GM19351 (cell line): Measurements from ENCODE around the gene PCDHB16.
"Not testable (repeated sequence)": the region's sequence is repeated elsewhere in the genome, so short reads cannot be mapped to it uniquely, and the experiment has no call there.

Experiments
- ATAC-seq: cut with Tn5 transposase; IDR thresholded peaks from one replicate; pipeline ENCODE4 v1.9.1; 2021; ENCODE audit warnings: mild to moderate bottlenecking, moderate library complexity; ENCODE audit not compliant: unreplicated experiment

The PCDHB16 gene

DNA sequence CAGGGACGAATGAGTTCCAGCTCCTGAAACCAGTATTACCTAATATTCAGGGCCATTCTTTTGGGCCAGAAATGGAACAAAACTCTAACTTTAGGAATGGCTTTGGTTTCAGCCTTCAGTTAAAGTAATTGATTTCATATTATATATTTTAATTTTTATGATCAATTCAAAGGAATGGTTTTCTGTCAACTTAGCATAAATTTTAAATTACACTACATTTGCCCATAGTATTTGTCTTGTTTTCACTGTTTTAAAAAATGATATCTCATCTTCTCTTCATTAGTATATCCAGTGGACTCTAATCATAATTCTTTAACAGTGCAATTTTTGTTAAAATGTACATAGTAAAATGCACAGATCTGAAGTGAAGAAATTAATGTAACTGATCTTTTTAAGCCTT, 1.9 kb upstream of the PCDHB16 start:
- ATAC-seq = no peak

DNA sequence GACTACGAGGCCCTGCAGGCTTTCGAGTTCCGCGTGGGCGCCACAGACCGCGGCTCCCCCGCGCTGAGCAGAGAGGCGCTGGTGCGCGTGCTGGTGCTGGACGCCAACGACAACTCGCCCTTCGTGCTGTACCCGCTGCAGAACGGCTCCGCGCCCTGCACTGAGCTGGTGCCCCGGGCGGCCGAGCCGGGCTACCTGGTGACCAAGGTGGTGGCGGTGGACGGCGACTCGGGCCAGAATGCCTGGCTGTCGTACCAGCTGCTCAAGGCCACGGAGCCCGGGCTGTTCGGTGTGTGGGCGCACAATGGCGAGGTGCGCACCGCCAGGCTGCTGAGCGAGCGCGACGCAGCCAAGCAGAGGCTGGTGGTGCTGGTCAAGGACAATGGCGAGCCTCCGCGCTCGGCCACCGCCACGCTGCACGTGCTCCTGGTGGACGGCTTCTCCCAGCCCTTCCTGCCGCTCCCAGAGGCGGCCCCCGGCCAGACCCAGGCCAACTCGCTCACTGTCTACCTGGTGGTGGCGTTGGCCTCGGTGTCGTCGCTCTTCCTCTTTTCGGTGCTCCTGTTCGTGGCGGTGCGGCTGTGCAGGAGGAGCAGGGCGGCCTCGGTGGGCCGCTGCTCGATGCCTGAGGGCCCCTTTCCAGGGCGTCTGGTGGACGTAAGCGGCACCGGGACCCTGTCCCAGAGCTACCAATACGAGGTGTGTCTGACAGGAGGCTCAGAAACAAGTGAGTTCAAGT, 2.1 kb downstream of the PCDHB16 start:
- ATAC-seq = not testable (repeated sequence)

DNA sequence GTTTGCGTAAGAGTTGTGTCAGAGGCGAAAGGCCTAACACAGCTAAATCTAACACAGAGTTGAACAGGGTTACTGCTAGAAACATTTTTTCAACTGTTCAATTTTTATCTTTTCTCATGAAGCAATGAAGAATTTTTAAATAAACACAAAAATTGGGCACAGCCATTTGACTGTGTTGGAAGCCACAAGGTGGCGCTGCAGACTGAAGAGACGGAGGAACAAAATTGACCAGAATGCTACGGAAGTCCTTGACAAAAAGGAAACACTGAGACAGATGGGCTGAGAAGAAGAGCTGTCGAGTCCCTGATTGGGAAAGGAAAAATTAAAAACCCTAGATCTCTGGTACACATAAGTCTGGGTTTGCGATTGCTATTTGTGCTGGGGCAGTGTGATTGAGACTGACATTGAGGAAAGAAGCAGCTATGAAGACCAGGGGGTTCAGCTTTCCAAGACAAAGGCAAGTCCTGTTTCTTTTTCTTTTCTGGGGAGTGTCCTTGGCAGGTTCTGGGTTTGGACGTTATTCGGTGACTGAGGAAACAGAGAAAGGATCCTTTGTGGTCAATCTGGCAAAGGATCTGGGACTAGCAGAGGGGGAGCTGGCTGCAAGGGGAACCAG, 4.8 kb downstream of the PCDHB16 start, which contains the start of gene PCDHB9:
Gene PCDHB9 (plus strand): TSS at position 265 of the 616 bp plus-strand sequence. CDS start 158 bp downstream, at position 423.
- ATAC-seq = no peak

DNA sequence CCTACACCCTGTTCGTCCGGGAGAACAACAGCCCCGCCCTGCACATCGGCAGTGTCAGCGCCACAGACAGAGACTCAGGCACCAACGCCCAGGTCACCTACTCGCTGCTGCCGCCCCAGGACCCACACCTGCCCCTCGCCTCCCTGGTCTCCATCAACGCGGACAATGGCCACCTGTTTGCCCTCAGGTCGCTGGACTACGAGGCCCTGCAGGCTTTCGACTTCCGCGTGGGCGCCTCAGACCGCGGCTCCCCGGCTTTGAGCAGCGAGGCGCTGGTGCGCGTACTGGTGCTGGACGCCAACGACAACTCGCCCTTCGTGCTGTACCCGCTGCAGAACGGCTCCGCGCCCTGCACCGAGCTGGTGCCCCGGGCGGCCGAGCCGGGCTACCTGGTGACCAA, 6.5 kb downstream of the PCDHB16 start:
- not testable (repeated sequence) for ATAC-seq

DNA sequence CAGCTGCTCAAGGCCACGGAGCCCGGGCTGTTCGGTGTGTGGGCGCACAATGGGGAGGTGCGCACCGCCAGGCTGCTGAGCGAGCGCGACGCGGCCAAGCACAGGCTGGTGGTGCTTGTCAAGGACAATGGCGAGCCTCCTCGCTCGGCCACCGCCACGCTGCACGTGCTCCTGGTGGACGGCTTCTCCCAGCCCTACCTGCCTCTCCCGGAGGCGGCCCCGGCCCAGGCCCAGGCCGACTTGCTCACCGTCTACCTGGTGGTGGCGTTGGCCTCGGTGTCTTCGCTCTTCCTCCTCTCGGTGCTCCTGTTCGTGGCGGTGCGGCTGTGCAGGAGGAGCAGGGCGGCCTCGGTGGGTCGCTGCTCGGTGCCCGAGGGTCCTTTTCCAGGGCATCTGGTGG, 6.9 kb downstream of the PCDHB16 start:
- ATAC-seq = not testable (repeated sequence)

DNA sequence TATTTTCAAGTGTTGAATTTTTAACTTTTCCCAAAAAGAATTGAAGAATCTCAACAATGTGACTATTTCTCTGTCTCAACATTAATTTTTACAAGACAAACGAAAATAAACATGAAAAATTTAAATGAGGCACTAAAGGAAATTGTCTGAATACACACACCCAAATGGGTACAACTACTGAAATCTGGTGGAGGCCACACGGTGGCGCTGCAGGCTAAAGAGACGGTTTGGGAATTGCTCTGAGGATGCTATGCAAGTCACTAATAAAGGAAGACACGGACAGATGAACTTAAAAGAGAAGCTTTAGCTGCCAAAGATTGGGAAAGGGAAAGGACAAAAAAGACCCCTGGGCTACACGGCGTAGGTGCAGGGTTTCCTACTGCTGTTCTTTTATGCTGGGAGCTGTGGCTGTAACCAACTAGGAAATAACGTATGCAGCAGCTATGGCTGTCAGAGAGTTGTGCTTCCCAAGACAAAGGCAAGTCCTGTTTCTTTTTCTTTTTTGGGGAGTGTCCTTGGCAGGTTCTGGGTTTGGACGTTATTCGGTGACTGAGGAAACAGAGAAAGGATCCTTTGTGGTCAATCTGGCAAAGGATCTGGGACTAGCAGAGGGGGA, 10.0 kb downstream of the PCDHB16 start, which contains the start of gene PCDHB10:
Gene PCDHB10 (plus strand): TSS at position 244 of the 616 bp plus-strand sequence. CDS start 200 bp downstream, at position 444.
- ATAC-seq = no peak

DNA sequence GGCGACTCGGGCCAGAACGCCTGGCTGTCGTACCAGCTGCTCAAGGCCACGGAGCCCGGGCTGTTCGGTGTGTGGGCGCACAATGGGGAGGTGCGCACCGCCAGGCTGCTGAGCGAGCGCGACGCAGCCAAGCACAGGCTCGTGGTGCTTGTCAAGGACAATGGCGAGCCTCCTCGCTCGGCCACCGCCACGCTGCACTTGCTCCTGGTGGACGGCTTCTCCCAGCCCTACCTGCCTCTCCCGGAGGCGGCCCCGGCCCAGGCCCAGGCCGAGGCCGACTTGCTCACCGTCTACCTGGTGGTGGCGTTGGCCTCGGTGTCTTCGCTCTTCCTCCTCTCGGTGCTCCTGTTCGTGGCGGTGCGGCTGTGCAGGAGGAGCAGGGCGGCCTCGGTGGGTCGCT, 12.1 kb downstream of the PCDHB16 start:
- ATAC-seq = not testable (repeated sequence)

DNA sequence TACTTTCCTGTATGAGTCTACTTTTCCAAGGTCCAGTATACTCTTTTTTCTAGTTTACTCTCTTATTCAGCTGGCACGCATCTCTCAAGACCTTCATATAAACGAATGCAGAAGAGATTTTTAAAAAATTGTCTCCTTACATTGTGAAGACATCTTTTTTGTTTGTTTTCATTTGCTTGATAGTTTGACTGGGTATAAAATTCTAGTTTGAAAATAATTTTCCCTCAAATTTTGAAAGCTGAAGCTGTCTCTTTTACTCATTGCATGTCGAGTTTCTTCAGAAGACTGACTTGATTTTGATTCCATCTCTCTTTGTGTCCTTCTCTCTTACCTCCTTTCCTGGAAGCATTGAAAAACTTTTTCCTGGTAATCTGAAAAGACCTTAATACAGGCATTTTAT, 14.2 kb downstream of the PCDHB16 start:
- no peak for ATAC-seq

DNA sequence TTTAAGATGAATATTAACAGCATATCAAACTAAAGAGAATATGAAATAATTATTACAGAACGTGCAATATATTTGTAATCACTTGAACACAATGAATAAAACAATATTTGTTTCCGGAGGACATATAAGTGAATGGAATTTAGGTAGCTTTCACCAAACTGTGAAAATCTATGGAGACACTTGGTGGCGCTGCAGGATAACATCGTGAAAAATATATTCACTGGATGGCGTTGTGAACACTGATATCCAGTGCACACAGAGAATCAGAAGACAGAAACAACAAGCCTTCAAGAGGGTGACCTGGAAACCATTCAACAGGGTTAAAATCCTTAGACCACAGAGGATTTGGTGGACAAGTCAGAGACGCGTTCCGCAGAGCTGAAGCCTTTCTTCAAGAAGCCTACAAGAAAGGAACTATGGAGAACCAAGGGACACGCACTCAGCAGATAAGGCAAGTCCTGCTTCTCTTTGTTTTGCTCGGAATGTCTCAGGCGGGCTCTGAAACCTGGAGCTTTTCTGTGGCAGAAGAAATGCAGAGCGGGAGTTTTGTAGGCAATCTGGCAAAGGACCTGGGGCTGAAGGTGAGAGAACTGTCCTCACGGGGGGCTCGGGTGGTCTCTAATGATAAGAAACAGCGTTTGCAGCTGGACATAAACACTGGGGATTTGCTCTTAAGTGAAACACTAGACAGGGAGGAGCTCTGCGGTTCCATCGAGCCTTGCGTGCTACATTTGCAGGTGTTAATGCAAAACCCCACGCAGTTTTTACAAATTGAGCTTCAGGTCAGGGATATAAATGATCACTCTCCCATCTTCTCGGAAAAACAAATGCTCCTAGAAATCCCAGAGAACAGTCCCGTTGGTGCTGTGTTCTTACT, 17.4 kb downstream of the PCDHB16 start, which contains the start of gene PCDHB11:
Gene PCDHB11 (plus strand): TSS at position 269 of the 877 bp plus-strand sequence. CDS start 148 bp downstream, at position 417.
- ATAC-seq = no peak

DNA sequence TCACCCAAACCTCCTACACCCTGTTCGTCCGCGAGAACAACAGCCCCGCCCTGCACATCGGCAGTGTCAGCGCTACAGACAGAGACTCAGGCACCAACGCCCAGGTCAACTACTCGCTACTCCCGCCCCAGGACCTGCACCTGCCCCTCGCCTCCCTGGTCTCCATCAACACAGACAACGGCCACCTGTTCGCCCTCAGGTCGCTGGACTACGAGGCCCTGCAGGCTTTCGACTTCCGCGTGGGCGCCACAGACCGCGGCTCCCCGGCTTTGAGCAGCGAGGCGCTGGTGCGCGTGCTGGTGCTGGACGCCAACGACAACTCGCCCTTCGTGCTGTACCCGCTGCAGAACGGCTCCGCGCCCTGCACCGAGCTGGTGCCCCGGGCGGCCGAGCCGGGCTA, 18.9 kb downstream of the PCDHB16 start:
- not testable (repeated sequence) for ATAC-seq

DNA sequence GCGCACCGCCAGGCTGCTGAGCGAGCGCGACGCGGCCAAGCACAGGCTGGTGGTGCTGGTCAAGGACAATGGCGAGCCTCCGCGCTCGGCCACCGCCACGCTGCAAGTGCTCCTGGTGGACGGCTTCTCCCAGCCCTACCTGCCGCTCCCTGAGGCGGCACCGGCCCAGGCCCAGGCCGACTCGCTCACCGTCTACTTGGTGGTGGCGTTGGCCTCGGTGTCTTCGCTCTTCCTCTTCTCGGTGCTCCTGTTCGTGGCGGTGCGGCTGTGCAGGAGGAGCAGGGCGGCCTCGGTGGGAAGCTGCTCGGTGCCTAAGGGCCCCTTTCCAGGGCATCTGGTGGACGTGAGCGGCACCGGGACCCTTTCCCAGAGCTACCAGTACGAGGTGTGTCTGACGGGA, 19.5 kb downstream of the PCDHB16 start:
- ATAC-seq = not testable (repeated sequence)

DNA sequence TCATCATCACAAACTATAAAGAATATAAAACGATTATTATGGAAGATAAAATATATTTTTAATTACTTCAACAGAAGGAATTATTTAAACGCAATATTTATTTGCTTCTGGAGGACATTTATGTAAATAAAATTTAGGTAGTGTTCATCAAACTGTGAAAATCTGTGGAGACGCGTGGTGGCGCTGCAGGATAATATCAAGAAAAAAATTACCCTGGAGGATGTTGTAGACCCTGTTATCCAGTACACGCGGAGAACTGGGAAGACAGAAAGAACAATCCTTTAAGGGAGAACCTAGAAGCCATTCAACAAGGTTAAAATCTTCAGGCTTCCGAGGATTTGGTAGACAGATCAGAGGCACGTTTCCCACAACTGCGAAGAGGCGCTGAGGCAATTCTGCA, 26.3 kb downstream of the PCDHB16 start, which contains the start of gene PCDHB12:
Gene PCDHB12 (plus strand): TSS at position 242 of the 400 bp plus-strand sequence. CDS start 189 bp downstream, outside the sequence.
- ATAC-seq = no peak

DNA sequence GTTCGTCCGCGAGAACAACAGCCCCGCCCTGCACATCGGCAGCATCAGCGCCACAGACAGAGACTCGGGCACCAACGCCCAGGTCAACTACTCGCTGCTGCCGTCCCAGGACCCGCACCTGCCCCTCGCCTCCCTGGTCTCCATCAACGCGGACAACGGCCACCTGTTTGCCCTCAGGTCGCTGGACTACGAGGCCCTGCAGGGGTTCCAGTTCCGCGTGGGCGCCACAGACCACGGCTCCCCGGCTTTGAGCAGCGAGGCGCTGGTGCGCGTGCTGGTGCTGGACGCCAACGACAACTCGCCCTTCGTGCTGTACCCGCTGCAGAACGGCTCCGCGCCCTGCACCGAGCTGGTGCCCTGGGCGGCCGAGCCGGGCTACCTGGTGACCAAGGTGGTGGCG, 28.1 kb downstream of the PCDHB16 start:
- ATAC-seq = not testable (repeated sequence)

DNA sequence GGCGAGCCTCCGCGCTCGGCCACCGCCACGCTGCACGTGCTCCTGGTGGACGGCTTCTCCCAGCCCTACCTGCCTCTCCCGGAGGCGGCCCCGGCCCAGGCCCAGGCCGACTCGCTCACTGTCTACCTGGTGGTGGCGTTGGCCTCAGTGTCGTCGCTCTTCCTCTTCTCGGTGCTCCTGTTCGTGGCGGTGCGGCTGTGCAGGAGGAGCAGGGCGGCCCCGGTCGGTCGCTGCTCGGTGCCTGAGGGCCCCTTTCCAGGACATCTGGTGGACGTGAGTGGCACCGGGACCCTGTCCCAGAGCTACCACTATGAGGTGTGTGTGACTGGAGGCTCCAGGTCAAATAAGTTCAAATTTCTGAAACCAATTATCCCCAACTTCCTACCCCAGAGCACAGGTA, 28.7 kb downstream of the PCDHB16 start:
- ATAC-seq = not testable (repeated sequence)

DNA sequence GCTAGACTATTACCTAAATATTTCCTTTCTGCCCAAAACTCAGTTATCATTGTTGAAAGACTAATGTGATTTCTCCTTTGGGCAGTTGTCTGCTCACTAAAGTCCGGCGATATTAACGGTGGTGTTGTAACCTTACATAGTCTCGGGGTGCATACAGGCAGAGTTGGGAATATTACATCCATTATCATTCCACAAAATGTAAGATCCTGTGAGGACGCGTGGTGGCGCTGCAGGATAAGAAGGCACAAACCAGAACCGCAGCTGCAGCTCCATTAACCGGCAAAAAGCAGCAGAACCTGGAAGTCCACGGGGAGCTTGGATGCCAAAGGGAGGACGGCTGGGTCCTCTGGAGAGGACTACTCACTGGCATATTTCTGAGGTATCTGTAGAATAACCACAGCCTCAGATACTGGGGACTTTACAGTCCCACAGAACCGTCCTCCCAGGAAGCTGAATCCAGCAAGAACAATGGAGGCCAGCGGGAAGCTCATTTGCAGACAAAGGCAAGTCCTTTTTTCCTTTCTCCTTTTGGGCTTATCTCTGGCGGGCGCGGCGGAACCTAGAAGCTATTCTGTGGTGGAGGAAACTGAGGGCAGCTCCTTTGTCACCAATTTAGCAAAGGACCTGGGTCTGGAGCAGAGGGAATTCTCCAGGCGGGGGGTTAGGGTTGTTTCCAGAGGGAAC, 31.6 kb downstream of the PCDHB16 start, which contains the start of gene PCDHB13:
Gene PCDHB13 (plus strand): TSS at position 264 of the 684 bp plus-strand sequence. CDS start 205 bp downstream, at position 469.
- ATAC-seq = not testable (repeated sequence)

DNA sequence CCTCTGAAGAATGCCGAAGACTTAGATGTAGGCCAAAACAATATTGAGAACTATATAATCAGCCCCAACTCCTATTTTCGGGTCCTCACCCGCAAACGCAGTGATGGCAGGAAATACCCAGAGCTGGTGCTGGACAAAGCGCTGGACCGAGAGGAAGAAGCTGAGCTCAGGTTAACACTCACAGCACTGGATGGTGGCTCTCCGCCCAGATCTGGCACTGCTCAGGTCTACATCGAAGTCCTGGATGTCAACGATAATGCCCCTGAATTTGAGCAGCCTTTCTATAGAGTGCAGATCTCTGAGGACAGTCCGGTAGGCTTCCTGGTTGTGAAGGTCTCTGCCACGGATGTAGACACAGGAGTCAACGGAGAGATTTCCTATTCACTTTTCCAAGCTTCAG, 32.4 kb downstream of the PCDHB16 start:
- not testable (repeated sequence) for ATAC-seq

DNA sequence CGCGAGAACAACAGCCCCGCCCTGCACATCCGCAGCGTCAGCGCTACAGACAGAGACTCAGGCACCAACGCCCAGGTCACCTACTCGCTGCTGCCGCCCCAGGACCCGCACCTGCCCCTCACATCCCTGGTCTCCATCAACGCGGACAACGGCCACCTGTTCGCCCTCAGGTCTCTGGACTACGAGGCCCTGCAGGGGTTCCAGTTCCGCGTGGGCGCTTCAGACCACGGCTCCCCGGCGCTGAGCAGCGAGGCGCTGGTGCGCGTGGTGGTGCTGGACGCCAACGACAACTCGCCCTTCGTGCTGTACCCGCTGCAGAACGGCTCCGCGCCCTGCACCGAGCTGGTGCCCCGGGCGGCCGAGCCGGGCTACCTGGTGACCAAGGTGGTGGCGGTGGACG, 33.3 kb downstream of the PCDHB16 start:
- not testable (repeated sequence) for ATAC-seq

DNA sequence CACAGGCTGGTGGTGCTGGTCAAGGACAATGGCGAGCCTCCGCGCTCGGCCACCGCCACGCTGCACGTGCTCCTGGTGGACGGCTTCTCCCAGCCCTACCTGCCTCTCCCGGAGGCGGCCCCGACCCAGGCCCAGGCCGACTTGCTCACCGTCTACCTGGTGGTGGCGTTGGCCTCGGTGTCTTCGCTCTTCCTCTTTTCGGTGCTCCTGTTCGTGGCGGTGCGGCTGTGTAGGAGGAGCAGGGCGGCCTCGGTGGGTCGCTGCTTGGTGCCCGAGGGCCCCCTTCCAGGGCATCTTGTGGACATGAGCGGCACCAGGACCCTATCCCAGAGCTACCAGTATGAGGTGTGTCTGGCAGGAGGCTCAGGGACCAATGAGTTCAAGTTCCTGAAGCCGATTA, 33.8 kb downstream of the PCDHB16 start:
- not testable (repeated sequence) for ATAC-seq

DNA sequence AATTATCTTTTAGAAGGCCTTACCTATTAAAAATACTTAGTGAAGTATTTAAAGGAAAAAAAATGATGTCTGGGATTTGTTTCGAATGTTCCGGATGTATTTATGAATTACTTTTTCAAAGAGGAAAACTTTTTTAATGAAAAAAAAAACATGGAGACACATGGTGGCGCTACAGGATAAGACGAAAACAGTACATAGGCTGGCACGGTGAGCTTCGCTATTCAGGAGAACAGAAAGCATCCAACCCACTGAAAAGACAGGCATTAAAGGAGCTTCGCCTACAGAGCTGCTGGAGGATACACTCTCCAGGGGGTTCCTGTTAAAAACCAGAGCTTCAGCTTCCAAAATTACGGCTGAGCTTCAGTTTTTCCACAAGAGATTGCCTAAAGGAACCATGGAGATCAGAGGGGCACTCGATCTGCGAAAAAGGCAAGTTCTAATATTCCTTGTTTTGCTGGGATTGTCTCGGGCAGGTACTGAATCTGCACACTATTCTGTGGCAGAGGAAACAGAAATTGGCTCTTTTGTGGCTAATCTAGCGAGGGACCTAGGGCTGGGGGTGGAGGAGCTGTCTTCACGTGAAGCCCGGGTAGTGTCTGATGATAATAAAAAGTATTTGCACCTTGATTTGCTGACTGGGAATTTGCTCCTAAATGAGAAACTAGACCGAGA, 41.1 kb downstream of the PCDHB16 start, which contains the start of gene PCDHB14:
Gene PCDHB14 (plus strand): TSS at position 232 of the 672 bp plus-strand sequence. CDS start 163 bp downstream, at position 395.
- ATAC-seq = no peak
